GM12892 (cell line): ENCODE results near the gene GPR82.

ENCODE experiments used
- POLR2A ChIP-seq: IDR thresholded peaks from 2 replicates; pipeline ENCODE4 v1.6.1; 2011; ENCODE audit warnings: low read depth, low read length, control low read depth
- POLR2AphosphoS5 ChIP-seq: IDR thresholded peaks from 2 replicates; pipeline ENCODE4 v1.6.1; 2011; ENCODE audit warnings: low read depth, low read length, control low read depth
- TAF1 ChIP-seq: IDR thresholded peaks from 2 replicates; pipeline ENCODE4 v1.6.1; 2011; ENCODE audit warnings: low read depth, mild to moderate bottlenecking, control low read depth, low read length, borderline replicate concordance

- TF ChIP-seq POLR2A = no peak
- no peak for TF ChIP-seq TAF1
- no peak for TF ChIP-seq POLR2AphosphoS5
Observed at GRCh38 chrX:41723826-41724225, at the start of gene GPR82.
